Posterior cingulate gyrus (tissue), 11 donors: Measurements from ENCODE around the gene PXYLP1.

Experiments
- DNase-seq, 10 donors: peaks; one replicate each; pipeline versions ENCODE4 v3.0.0 to v3.0.0-alpha.2; 2020 to 2021; ENCODE audit warnings: mixed read lengths in 3 of 10
- intact Hi-C: fragments of 100-400 bp; cut with DNase I; formaldehyde crosslinking; loops from one replicate; pipeline ENCODE4 v1.15.1; 2023

PXYLP1 gene

DNA sequence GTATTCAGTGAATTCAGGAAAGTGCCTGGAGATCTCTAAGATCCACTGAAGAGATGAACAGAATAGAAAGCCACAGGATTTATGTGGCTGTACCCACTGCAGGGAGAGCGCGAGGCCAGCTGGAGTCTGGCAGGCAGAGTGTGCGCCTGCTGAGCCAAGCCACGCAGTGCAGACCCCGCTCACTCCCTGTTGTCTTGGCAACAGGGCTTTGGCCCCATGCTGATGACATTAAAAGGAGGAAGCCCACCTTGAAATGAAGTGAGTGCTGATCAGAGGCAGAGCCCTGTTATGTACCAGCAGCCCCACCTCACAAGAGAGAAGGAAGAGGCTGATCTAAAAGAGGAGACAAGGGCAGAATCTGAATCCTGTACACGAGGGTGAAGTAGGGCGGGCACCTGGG, 36.7 kb downstream of the PXYLP1 start:
- intact Hi-C loops = no loop called here
- no peak for DNase-seq

DNA sequence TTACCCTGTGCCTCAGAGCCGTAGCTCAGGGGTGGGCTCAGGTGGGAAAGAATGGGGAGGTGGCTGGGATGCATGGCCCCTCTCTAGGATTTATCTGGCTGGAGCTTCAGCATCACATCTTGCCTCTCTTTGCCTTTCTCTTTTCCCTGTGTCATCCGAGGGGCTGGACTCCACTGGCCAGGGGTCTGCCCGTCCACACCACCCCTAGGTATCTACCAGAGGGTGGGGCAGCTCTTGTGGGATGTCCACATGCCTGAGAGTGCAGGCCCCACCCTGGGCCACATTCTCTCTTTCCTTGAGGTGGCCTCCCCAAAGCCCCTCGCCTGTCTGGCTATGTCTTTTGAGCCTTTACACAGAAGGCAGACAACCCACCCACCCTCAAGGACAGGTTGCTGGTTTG, 37.2 kb downstream of the PXYLP1 start:
- intact Hi-C loops = no loop called here
- DNase-seq = no peak

DNA sequence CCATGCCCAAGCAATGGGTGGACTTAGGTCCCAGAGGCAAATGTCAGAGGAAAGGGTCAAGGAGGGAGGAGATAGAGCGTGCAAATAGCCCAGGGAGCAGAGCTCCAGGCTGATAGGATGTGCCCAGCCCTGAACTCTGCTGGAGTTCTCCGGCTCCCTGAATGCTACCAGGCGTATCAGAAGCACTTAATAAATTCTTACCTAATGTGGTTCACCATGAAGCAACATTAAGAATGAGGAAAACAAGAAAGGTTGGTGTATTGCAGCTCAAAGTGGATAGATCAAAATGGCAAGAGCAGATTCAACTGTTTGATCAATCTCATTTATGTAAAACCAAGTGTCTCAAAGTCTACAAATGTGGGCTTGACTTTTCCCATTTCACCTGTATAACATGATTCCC, 38.3 kb downstream of the PXYLP1 start:
- DNase-seq = no peak
- intact Hi-C loops = no loop called here

DNA sequence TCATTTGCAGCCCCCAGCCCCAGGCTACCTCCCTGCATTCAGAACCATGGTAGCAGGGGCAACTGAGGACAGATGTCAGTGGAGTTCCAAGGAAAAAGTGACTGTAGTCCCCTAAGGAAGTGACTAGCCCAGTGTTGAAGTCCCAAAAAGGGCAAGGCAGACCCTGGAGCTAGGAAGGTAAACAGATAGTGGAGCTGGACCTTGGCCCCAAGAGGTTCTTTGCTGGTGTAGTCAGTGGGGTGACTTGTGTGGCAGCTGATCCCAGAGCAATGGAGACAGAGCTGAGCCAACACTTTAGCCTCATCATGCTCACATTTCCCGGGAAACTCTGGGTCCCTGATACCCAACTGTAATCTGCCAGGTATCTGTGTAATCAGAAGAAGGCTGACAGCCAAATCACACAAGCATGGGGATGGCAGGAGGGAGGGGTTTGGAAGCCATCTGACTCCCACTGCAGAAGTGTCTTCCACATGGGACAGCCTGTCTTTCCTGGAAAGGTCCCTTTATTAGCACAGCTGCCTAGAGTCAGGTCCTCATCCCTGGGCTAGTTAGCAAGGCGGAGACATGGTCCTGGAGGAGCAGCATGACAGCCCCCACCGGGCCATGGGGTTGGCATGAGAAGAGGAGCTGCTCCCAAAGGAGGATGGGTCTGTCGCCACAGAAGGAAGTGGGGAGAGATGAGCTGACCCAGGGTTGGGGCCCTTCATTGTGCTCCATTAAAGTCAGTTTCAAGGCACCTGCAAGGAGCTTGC, 39.8 kb downstream of the PXYLP1 start:
- no peak for DNase-seq
- intact Hi-C loops = no loop called here

DNA sequence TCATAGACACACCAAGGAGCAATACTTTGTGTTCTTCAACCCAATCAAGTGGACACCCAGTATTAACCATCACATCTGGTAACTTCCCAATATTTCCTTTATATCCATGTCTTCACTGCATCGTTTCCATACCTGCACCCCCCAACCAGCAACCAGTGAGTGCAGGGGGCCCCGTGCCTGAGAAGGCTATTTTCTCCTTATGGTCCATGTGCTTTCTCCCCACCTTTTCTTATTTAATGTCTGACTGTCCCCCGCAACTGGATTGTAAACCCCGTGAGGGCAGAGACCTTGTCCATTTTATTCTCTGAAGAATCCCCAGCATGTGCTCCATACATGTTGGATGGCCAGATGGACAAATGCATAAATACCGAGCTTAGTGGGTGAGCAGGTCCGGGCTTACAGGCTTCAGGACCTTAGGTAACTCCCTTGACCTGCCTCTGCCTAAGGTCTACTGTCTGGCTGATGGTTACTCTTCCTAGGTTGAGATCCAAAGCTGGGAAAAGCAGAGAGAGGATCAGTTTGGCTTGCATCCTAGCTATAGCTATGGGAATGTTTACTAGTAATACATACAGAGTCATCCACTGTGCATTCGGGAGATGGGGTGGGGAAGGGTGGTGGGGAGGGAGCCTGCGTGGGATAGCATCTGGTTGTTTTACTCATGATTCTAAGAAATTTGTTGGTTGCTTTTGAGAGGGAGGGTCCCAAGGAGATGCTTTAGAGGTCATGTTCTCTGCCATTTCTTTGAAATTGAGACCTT, 41.5 kb downstream of the PXYLP1 start:
- no peak for DNase-seq
- intact Hi-C loops = no loop called here

DNA sequence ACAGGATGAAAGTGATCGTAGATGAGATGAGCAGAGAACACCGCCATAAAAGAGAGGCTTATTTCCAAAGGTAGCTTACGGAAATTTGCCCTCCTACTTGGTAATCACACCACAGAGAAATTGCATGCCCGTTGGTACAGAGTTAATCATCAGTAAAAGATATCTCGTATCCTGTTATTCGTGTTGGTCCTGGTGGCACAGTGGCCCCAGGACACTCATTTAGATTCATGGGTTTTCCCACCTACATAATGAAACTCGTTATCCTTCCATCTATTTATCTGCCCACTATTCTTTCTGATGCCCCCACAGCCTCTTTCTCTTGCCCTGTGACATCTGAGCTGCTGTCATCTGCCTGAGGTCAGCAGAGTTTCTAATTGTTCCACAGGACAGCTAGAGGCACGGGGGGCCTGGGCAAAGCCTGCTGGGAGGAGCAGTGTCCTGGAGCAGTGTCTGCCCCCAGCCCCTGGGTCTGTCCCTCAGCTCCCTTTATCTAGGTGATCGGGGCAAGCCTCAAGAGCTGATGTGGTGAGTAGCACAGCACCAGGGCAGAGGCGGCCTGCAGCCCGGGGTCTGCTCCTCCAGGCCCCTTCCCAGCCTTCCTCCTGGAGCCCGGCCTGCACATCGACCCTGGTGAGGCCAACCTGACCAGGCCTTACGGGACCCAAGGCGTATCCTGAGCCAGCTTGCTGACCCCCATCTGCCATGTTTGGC, 42.2 kb downstream of the PXYLP1 start:
- intact Hi-C loops = no loop called here

DNA sequence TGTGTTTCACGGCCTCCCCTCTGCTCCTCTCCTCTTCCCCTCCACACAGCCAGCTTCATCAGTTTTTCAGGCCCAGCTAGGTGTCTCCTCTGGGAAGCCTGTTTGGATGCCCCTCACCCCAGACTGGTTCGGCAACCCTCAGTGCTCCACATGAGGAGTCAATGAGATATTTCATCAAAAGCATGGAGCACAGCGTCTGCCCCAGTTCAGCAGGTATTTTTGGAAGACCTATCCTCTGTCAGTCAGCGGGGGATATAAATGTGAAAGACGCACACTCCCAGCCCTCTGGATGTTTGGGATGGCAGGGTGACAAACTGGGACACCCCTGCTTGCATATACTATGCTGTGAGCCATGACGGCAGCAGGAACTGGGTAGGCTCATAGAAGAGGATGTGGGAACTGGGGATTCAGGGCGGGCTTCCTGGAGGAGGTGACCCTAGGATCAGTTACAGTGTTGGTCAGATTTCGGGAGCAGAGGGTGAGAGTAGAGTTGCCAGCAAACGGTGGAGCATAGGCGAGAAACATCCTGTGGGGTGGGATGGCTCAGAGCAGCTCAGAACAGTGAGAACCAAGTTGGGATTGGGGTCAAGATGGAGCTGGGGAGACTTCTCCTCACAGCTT, 42.9 kb downstream of the PXYLP1 start:
- intact Hi-C loops = no loop called here
- no peak for DNase-seq

More for the DNA sequence above, 42.2 kb downstream of the PXYLP1 start:
- no peak for DNase-seq

DNA sequence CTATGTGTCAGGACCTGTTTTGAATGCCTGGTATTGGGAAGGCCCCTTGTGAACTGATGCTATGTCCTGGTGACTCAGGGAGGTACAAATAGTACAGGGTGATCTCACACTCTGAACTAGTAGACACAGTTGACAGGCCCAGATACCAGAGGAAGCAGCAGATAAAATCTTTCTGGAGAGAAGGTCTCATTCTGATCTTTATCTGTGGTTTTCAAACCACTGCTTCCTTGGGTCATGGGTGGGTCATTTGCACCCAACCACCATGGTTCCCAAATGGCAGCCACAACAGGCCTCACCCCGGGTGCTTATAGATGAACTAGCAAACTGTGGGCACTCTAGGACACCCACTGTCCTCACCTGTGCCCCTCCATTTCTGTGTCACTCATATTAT, 43.4 kb downstream of the PXYLP1 start:
- no peak for DNase-seq
- intact Hi-C loops = no loop called here

DNA sequence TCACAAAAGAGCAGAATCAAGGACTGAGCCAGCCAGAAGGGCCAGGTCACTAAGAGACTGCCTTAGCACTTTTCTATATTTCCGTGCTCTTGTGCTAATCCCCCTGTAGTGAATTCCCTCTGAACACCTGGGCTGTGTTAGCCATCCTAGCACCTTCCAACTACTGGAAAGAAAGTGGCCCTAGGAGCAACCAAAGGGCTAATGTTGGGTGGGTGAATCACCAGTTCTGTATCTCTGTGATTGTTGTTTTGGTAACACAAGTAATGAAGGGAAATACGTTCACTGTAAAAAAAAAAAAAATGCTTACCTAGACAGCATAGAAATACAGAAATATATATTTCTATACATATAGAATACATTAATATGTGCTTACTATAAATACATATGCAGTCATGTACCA, 43.9 kb downstream of the PXYLP1 start:
- intact Hi-C loops = no loop called here
- DNase-seq = no peak

DNA sequence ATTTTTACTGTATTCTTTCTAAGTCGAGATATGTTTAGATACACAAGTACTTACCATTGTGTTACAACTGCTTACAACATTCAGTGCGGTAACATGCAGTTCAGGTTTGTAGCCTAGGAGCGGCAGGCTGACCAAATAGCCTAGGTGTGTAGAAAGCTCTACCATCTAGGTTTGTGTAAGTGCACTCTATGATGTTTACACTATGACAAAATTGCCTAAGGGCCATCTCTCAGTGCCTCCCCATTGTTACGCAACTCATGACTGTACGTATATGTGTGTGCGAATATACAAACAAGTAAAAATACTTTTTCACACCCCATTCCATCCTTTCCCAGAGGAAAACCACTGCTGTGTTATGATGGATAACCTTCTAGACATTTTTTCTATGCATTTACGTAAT, 44.3 kb downstream of the PXYLP1 start:
- intact Hi-C loops = no loop called here
- DNase-seq = no peak

DNA sequence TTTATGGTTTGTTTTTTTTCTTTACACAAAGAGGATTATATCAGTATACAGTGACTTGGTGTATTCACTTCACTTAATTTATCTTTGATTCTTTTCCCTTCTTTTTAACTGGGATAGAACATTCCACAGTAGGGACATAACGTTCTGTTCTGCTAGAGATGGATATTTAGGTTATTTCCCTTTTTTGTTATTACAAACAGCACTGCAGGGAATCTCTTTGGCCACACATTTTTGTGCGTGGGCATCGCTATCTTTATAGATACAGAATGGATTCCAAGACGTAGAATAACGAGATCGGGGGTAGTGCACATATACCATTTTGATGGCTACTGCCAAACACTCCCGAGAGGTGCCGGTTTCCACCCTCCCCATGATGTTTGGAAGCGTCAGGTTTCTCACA, 44.8 kb downstream of the PXYLP1 start:
- no peak for DNase-seq
- intact Hi-C loops = no loop called here

DNA sequence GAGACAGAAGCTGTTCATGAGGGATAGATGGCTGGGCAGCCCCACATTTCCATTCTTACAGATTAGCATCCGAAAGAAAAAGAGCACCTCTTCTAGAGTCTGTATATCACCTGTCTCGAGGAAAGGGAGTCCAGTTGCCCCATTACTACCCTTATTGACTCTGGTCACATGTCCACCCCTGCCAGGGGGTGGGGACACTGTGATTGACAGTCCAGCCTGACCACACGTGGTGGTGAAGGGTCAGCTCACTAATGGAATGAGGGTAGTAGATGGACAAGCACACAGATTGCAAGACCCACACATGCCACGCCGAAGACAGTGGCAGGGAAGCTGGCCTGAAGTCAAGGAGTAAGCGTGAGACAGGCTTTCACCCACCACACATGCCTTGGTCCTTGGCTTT, 45.8 kb downstream of the PXYLP1 start:
- DNase-seq = no peak
- intact Hi-C loops = no loop called here

DNA sequence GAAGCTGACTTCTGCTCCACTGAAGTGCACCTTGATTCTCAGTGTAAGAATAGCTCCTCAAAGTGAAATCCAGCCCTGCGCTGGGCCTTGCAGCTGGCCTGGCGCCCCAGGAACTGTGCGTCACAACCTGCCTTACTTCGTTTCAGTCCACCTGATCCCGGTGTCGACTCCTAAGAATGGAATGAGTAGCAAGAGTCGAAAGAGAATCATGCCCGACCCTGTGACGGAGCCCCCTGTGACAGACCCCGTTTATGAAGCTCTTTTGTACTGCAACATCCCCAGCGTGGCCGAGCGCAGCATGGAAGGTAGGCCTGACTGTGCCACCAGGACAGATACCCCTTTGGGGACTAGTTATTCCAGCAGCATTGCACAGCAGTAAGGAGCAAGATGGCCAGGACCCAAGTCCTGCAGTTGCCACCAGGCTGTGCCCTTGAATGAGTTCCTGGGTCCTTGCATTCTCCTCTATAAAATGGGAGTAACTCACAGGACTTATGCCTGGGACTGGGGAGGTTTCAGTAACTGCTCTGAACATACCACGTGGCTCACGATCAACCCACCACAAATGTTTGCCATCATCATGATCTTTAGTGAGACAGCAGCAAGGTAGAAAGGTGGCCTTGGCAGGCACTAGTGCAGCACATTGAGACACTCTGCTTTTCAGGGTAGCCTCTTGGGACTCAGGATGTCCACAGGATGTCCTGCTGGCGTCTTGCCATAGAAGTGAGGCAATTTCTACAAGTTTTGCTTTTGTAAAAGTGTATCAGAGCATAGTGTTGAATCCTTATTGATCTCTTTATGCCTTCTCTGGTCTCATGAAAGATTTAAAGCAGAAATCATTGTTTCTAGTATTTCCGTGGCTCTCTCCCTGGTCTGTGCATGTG, 46.8 kb downstream of the PXYLP1 start:
- DNase-seq = no peak
- intact Hi-C loops = loop anchor here (2.0 kb wide), 1 partner anchor 48 kb away; the partner anchor contains the start of gene PXYLP1

DNA sequence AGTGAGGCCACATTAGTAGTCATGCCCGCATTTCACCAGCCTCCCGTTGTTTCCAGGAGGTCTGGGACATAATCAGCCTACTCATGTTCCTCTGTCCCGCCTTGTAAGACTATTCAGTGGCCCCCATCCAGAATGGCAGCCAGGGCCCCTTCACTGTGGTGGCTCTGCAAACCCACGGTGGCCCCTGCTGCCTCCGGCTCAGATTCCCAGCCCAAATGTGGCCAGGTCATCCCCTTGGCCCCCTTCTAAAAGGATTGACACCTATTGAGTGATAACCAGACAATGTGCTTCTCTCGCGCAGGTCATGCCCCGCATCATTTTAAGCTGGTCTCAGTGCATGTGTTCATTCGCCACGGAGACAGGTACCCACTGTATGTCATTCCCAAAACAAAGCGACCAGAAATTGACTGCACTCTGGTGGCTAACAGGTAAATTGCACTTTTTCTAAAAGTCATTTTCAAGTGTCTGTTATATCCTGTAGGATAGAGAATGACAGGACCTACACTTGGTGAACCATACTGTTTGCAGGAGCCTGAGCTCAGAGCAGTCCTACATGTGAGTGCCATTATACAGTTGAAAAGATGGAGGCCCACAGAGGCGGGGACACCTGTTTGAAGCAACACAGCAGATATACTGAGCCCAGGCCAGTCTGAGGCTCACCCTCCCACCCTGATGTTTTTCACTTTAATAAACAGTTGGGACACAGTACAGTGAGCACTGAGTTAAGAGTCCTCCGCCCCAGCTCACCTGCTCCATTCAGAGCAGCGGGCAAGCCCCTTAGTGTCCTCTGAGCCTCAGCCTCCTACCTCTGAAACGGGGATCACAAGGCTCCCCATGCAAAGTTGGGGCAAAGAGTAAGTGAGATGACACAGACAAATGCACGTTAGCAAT, 47.7 kb downstream of the PXYLP1 start:
- no peak for DNase-seq
- intact Hi-C loops = loop anchor here (2.0 kb wide), 1 partner anchor 49 kb away; the partner anchor contains the start of gene PXYLP1

DNA sequence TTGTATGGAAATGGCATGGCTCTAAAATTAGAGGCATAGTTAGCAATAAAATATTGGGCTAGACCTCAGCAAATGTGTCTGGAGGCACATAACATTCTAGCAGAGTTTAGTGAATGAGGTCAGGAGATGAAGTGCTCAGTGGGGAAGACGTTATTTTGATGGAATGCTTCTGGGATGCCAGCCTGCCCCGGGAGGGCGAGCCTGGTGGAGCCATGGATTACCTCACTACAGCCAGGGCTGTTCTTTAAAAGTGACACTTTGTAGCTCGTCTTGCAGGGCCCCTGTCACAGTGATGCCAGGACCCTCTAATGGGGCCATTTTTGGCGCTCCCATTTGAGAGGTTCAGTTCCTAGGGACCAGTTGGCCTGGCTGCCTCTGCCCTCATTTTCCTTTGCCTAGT, 48.5 kb downstream of the PXYLP1 start:
- DNase-seq = no peak
- intact Hi-C loops = no loop called here

DNA sequence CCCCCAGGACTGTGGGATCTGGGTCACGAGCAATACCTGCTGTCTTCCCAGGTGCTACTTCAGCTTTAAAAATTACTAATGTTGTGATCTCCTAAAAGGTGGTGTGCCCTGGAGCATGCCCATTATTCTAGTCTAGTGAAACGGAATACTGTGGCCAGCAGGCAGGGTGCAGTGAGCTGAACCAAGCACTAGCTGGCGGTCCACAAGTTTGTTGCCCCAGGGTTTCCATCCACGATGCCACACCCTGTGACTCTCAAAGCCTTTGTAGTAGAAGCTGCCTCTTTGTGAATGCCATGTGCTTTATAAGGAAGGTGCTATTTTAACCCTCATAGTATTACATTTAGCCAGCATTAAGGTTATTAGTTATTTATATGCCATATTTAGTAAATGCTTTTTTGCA, 49.1 kb downstream of the PXYLP1 start:
- intact Hi-C loops = no loop called here
- DNase-seq = no peak

DNA sequence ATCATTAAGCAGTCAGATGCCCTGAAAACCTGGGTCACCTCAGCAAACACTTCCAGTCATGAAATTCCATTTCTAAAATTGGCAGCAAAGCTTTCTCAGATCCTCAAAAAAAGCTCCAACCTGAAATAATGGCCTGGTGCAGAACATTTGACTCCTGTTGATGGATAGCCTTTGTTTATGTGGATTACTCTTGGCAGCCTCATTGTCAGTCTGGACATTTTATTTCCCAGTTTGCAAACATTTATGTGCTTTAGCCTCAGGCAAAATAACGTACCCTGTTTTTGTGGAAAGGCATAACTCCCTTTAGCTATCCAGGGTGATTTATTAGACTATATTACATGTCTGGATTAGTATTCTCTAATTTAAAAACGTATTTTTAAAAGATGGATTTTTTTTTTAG, 53.9 kb downstream of the PXYLP1 start:
- no peak for DNase-seq
- intact Hi-C loops = no loop called here

DNA sequence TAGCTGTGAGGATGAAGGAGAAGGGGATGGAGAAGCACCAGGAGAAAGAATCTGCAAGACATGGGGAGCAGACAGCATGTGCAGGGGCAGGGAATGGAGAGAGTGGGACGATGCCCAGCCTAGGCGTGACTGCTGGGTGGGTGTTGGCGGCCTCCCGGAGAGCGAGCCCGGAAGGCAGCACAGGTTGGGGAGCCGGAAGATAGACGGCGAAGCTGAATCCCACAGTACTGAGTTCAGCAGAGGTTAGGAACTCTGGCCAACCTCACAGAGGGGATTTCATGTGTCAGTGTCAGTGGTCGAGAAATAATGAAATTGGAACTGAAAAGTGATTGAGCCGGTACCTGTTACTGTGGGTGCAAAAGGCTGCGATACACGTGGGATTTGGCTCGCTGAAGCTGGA, 55.2 kb downstream of the PXYLP1 start:
- DNase-seq = no peak
- intact Hi-C loops = no loop called here

DNA sequence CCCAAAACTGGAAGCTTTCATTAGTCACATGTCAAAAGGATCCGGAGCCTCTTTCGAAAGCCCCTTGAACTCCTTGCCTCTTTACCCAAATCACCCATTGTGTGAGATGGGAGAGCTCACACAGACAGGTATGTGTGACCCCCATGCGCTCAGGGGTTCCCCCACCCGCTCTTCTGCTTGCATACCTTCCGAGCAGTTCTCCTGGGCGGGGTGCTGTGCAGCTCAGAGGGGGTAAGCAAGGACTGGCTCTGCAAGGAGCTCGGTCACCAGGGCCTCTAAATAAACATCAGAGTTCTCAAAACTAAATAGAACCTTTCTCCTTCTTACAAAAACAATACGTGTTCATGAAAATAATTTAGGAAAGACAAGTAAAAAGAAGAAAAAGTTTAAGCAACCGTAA, 55.7 kb downstream of the PXYLP1 start:
- intact Hi-C loops = no loop called here
- no peak for DNase-seq
